Measurements from ENCODE around the gene NAGLU.

The NAGLU gene

GRCh38 chr17:42527932-42528331, 8.1 kb upstream of the NAGLU start:
- DNase-seq (ENCODE audit: low spot score), result no peak
- TF ChIP-seq CTCF (IDR thresholded peaks at IDR 0.05; ENCODE audit: extremely low read depth, missing control alignments), result no peak

GRCh38 chr17:42529061-42529460, 7.0 kb upstream of the NAGLU start:
- TF ChIP-seq CTCF (IDR thresholded peaks at IDR 0.05; ENCODE audit: extremely low read depth, missing control alignments), result no peak
- no peak for DNase-seq (ENCODE audit: low spot score)

- DNase-seq (ENCODE audit: low spot score), result no peak
- TF ChIP-seq CTCF (IDR thresholded peaks at IDR 0.05; ENCODE audit: extremely low read depth, missing control alignments), result no peak
Observed at GRCh38 chr17:42530952-42531454, 5.0 kb upstream of the NAGLU start.

- DNase-seq (ENCODE audit: low spot score), result peak; percentile 76
- TF ChIP-seq CTCF (IDR thresholded peaks at IDR 0.05; ENCODE audit: extremely low read depth, missing control alignments), result peak; percentile 11
Observed at GRCh38 chr17:42531455-42532354, 4.3 kb upstream of the NAGLU start.

GRCh38 chr17:42535155-42536047, 640 bp upstream of the NAGLU start:
- no peak for TF ChIP-seq CTCF (IDR thresholded peaks at IDR 0.05; ENCODE audit: extremely low read depth, missing control alignments)
- DNase-seq (ENCODE audit: low spot score), result no peak

GRCh38 chr17:42536372-42537155, 523 bp downstream of the NAGLU start:
- peak; percentile 96 for DNase-seq (ENCODE audit: low spot score)

More at GRCh38 chr17:42536372-42537155, 523 bp downstream of the NAGLU start:
- no peak for TF ChIP-seq CTCF (IDR thresholded peaks at IDR 0.05; ENCODE audit: extremely low read depth, missing control alignments)
